GM12873 (cell line): ENCODE measurements around the gene FAM171A1.

Source experiments
- CTCF ChIP-seq: IDR thresholded peaks from 2 replicates; pipeline ENCODE4 v1.5.1; 2012; ENCODE audit warnings: low read depth, mild to moderate bottlenecking, moderate library complexity, low read length, control low read depth; ENCODE audit not compliant: insufficient read depth; ENCODE audit errors: missing control alignments

The FAM171A1 gene

DNA sequence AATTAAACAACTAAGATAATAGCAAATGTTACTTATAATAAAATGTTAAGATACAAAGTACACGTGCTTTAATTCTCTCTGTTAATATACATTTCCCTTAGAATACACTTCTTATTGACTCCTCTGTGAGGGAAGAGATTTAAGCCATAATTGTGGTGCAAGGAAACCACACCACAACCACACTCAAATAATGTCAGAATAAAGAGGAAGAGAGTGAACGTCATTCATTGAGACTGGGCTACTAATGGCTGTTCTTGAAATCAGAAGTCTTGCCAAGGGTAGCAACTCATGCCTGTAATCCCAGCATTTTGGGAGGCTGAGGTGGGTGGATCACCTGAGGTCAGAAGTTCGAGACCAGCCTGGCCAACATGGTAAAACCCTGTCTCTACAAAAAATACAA, 10.0 kb downstream of the FAM171A1 start:
- TF ChIP-seq CTCF = no peak

DNA sequence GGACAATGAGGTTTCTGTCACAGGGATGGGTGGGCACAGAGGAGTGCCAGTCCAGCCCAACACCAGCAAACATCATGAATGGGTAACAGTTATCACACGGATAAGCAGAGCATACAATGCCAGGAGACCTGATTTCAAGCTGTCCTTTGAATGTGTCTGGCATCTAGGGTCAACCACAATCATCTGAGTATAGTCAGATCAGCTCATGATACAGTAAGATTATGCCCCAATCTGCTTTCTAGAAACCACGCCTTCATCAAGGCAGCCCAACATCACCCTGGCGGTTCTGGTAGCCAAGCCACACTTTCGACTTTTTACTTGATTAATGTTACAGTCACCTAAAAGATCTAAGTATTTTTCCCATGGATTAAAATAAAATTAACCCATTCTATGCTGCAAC, 10.5 kb downstream of the FAM171A1 start:
- no peak for TF ChIP-seq CTCF

- TF ChIP-seq CTCF = no peak
Observed at GRCh38 chr10:15353471-15354017, 17.5 kb downstream of the FAM171A1 start.

- TF ChIP-seq CTCF = no peak
Observed at GRCh38 chr10:15352836-15353235, 18.3 kb downstream of the FAM171A1 start.

DNA sequence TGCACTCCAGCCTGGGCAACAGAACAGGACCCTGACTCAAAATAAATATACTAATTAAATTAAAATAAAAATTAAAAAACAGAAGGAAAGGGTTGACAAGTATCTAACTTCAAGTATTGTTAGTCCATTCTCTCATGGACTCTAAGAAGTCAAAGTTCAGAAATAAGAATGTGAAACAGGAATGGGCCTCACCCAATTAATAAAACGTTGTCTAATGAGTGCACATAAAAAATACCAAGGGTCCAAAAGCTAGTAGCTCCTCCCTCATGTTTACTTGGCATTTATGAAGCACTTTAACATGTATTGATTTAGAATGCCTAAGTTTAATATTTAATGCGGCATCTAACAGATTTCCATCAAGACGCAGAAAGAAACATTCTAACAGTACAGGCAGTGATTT, 18.9 kb downstream of the FAM171A1 start:
- no peak for TF ChIP-seq CTCF

DNA sequence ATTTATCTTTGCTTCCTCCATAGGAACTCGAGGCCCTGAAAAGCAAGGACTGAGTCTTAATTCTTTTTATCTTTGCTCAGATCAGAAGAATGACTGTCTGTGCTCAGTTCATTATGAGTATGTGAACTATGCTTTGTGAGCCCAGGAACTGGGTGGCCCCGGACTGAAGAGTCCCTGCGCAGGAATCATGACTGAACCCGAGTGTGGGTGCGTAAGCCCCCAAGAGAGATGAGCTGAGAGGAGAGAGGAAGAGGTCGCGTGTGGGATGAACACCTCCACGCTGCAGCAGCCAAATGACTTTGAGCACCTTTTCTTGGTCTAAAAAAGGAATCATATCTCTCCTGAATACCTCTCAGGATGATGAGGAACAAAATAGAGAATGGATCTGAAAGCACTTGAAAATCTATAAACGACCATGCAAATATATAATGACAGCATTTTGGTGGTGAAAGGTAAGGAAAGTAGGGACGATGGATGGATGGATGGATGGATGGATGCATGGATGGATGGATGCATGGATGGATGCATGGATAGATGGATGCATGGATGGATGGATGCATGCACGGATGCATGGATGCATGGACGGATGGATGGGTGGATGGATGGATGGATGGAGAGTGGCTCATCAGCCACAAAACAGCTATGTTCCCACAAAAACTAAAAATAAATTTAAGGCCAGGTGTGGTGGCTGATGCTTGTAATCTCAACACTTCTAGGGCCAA, 19.8 kb downstream of the FAM171A1 start:
- no peak for TF ChIP-seq CTCF

- TF ChIP-seq CTCF = no peak
Observed at GRCh38 chr10:15349112-15349511, 22.0 kb downstream of the FAM171A1 start.
